WTC11 (cell line): ENCODE measurements around the gene CNOT6L. TPM values are rescaled to one million over a fixed set of nuclear protein-coding genes. Genes with fewer than 3 reads are reported as not detected.

Experiments
- ATAC-seq: fragments of 200-7000 bp; cut with Tn5 transposase; 2 replicates; pipeline ENCODE4 v1.10.0; 2021; ENCODE audit warnings: mild to moderate bottlenecking, moderate library complexity
- CTCF ChIA-PET: fragments of 300-600 bp; sonication (Branson Sonifier 250); formaldehyde crosslinking; loops from one replicate; lab custom pipeline; 2021; ENCODE audit warnings: antibody characterized with exemption; lab: Charles Lee
- POLR2A ChIA-PET: fragments of 350-600 bp; sonication (Branson Sonifier 250); formaldehyde crosslinking; loops from one replicate; lab custom pipeline; 2021; ENCODE audit warnings: antibody characterized with exemption; lab: Charles Lee
- DNase-seq: peaks from one replicate; pipeline ENCODE4 v3.0.0; 2021; ENCODE audit warnings: low spot score
- H3K27ac Mint-ChIP-seq: 2 replicates; pipeline ENCODE4 v1.8.0; 2021; ENCODE audit warnings: mixed read lengths
- H3K27me3 Mint-ChIP-seq: 2 replicates; pipeline ENCODE4 v1.8.0; 2021; ENCODE audit warnings: low read depth, mild to moderate bottlenecking, moderate library complexity, mixed read lengths
- H3K36me3 Mint-ChIP-seq: 2 replicates; pipeline ENCODE4 v1.8.0; 2021; ENCODE audit warnings: mixed read lengths
- H3K4me1 Mint-ChIP-seq: 2 replicates; pipeline ENCODE4 v1.8.0; 2022; ENCODE audit warnings: mixed read lengths
- H3K4me3 Mint-ChIP-seq: 2 replicates; pipeline ENCODE4 v1.8.0; 2021; ENCODE audit warnings: mild to moderate bottlenecking, moderate library complexity, mixed read lengths
- H3K9me3 Mint-ChIP-seq: 2 replicates; pipeline ENCODE4 v1.8.0; 2021; ENCODE audit warnings: mixed read lengths
- ATF6 ChIP-seq: sonication (generic); formaldehyde crosslinking; IDR thresholded peaks from 2 replicates; pipeline ENCODE4 v1.8.1; 2023; ENCODE audit warnings: mild to moderate bottlenecking, missing genetic modification reagents
- CDX4 ChIP-seq: fragments of 250-450 bp; sonication (Bioruptor Pico); IDR thresholded peaks from 2 replicates; pipeline ENCODE4 v1.9.0; 2021; ENCODE audit warnings: moderate library complexity, mild to moderate bottlenecking, inconsistent platforms, borderline replicate concordance
- CREM ChIP-seq: sonication (generic); formaldehyde crosslinking; IDR thresholded peaks from 2 replicates; pipeline ENCODE4 v1.8.1; 2022; ENCODE audit warnings: mild to moderate bottlenecking, missing genetic modification reagents, moderate library complexity
- E2F5 ChIP-seq: sonication (generic); formaldehyde crosslinking; IDR thresholded peaks from 2 replicates; pipeline ENCODE4 v1.8.1; 2022; ENCODE audit warnings: mild to moderate bottlenecking, moderate library complexity, missing genetic modification reagents
- EMX1 ChIP-seq: fragments of 250-450 bp; sonication (Bioruptor Pico); IDR thresholded peaks from 2 replicates; pipeline ENCODE4 v1.8.0; 2021; ENCODE audit warnings: mild to moderate bottlenecking
- ETV6 ChIP-seq: sonication (generic); formaldehyde crosslinking; IDR thresholded peaks from 2 replicates; pipeline ENCODE4 v1.8.1; 2022; ENCODE audit warnings: mild to moderate bottlenecking, missing genetic modification reagents
- GTF2I ChIP-seq: fragments of 250-450 bp; sonication (Bioruptor Pico); conservative IDR thresholded peaks from 2 replicates; pipeline ENCODE4 v1.4.0; 2021; ENCODE audit warnings: mild to moderate bottlenecking
- HMGA2 ChIP-seq: fragments of 250-450 bp; sonication (Bioruptor Pico); IDR thresholded peaks from 2 replicates; pipeline ENCODE4 v1.4.0; 2021; ENCODE audit warnings: mild to moderate bottlenecking, moderate library complexity
- IRF1 ChIP-seq: sonication (generic); formaldehyde crosslinking; IDR thresholded peaks from 2 replicates; pipeline ENCODE4 v1.8.0; 2023; ENCODE audit warnings: missing genetic modification reagents
- JAZF1 ChIP-seq: fragments of 250-450 bp; sonication (Bioruptor Pico); IDR thresholded peaks from 2 replicates; pipeline ENCODE4 v1.9.0; 2021; ENCODE audit warnings: moderate library complexity, mild to moderate bottlenecking, inconsistent platforms
- KAT7 ChIP-seq: sonication (generic); formaldehyde crosslinking; IDR thresholded peaks from 2 replicates; pipeline ENCODE4 v1.8.1; 2023; ENCODE audit warnings: missing genetic modification reagents, mild to moderate bottlenecking, borderline replicate concordance
- NFE2L1 ChIP-seq: sonication (generic); formaldehyde crosslinking; IDR thresholded peaks from 2 replicates; pipeline ENCODE4 v1.8.1; 2023; ENCODE audit warnings: missing genetic modification reagents
- NR2C2 ChIP-seq: sonication (generic); formaldehyde crosslinking; IDR thresholded peaks from 2 replicates; pipeline ENCODE4 v1.8.0; 2022; ENCODE audit warnings: mild to moderate bottlenecking, missing genetic modification reagents
- PRDM15 ChIP-seq: sonication (generic); formaldehyde crosslinking; IDR thresholded peaks from 2 replicates; pipeline ENCODE4 v1.8.0; 2022; ENCODE audit warnings: missing genetic modification reagents
- PRRX2 ChIP-seq: fragments of 250-450 bp; sonication (Bioruptor Pico); IDR thresholded peaks from 2 replicates; pipeline ENCODE4 v1.8.0; 2021; ENCODE audit warnings: mild to moderate bottlenecking
- SMAD3 ChIP-seq: sonication (generic); formaldehyde crosslinking; IDR thresholded peaks from 2 replicates; pipeline ENCODE4 v1.8.0; 2022; ENCODE audit warnings: missing genetic modification reagents, mild to moderate bottlenecking, borderline replicate concordance
- SMAD4 ChIP-seq: sonication (generic); formaldehyde crosslinking; IDR thresholded peaks from 2 replicates; pipeline ENCODE4 v1.8.0; 2022; ENCODE audit warnings: mild to moderate bottlenecking, missing genetic modification reagents
- TCF7 ChIP-seq: sonication (generic); formaldehyde crosslinking; IDR thresholded peaks from 2 replicates; pipeline ENCODE4 v1.8.0; 2022; ENCODE audit warnings: mild to moderate bottlenecking, low read depth, missing genetic modification reagents, moderate library complexity
- TEAD4 ChIP-seq: sonication (generic); formaldehyde crosslinking; IDR thresholded peaks from 2 replicates; pipeline ENCODE4 v1.8.0; 2022; ENCODE audit warnings: mild to moderate bottlenecking, missing genetic modification reagents
- USF2 ChIP-seq: sonication (generic); formaldehyde crosslinking; IDR thresholded peaks from 2 replicates; pipeline ENCODE4 v1.8.1; 2023; ENCODE audit warnings: mild to moderate bottlenecking, missing genetic modification reagents, moderate library complexity
- ZBTB21 ChIP-seq: sonication (generic); formaldehyde crosslinking; IDR thresholded peaks from 2 replicates; pipeline ENCODE4 v1.8.1; 2023; ENCODE audit warnings: mild to moderate bottlenecking, missing genetic modification reagents, borderline replicate concordance
- ZNF121 ChIP-seq: sonication (generic); formaldehyde crosslinking; IDR thresholded peaks from 2 replicates; pipeline ENCODE4 v1.8.0; 2023; ENCODE audit warnings: missing genetic modification reagents
- ZNF263 ChIP-seq: sonication (generic); formaldehyde crosslinking; IDR thresholded peaks from 2 replicates; pipeline ENCODE4 v1.8.1; 2022; ENCODE audit warnings: low read depth, mild to moderate bottlenecking, moderate library complexity, missing genetic modification reagents
- ZNF532 ChIP-seq: fragments of 250-450 bp; sonication (Bioruptor Pico); IDR thresholded peaks from 2 replicates; pipeline ENCODE4 v1.9.0; 2021; ENCODE audit warnings: mild to moderate bottlenecking, borderline replicate concordance
- total RNA-seq: library from RNA; stranded (reverse); gene quantifications from 3 replicates; pipeline ENCODE4 v1.2.3, GENCODE V29; 2021

The CNOT6L gene
- total RNA-seq, 1 experiment from 2014 or later, result 21.6 TPM

GRCh38 chr4:77765720-77766119 is 53.4 kb downstream of the CNOT6L start:
- Mint-ChIP-seq H3K36me3 (peaks cover 22% of the 10 kb centered on the region), H3K27ac (no peak overlapping the region), H3K4me3 (no peak overlapping the region), H3K4me1 (peaks cover 3% of the 10 kb centered on the region), H3K27me3 (no peaks in the 10 kb centered on the region; the same call in 1 of the 2 replicates)
- CTCF ChIA-PET, result no interaction called here
- ATAC-seq, result no peak
- TF ChIP-seq ZNF532 (no peak), EMX1 (CRISPR knock-in tag) (no peak), ZNF263 (CRISPR knock-in tag) (no peak), E2F5 (no peak), TCF7 (CRISPR knock-in tag) (no peak), ETV6 (CRISPR knock-in tag) (no peak), ZBTB21 (CRISPR knock-in tag) (no peak), PRDM15 (CRISPR knock-in tag) (no peak), KAT7 (no peak), SMAD3 (CRISPR knock-in tag) (no peak), PRRX2 (no peak), SMAD4 (CRISPR knock-in tag) (no peak), HMGA2 (CRISPR knock-in tag) (no peak), ATF6 (CRISPR knock-in tag) (no peak), ZNF121 (CRISPR knock-in tag) (no peak), TEAD4 (no peak)
- TF ChIP-seq, all 79 proteins: peak for 0
- POLR2A ChIA-PET, result no interaction called here
- DNase-seq, result no peak
- peaks cover 25% of the 10 kb centered on the region for H3K9me3 Mint-ChIP-seq

- H3K36me3 Mint-ChIP-seq, result peaks cover 30% of the 10 kb centered on the region
- POLR2A ChIA-PET, result no interaction called here
- no peak overlapping the region for H3K4me3 Mint-ChIP-seq
- peaks cover 33% of the 10 kb centered on the region for H3K9me3 Mint-ChIP-seq
- no peaks in the 10 kb centered on the region for H3K4me1 Mint-ChIP-seq
- CTCF ChIA-PET, result no interaction called here
- no peak for DNase-seq
- H3K27me3 Mint-ChIP-seq, result no peaks in the 10 kb centered on the region; the same call in 1 of the 2 replicates
- ATAC-seq, result no peak
- H3K27ac Mint-ChIP-seq, result no peak overlapping the region
- TF ChIP-seq NFE2L1 (no peak), GTF2I (CRISPR knock-in tag) (no peak), USF2 (CRISPR knock-in tag) (no peak), IRF1 (CRISPR knock-in tag) (no peak), JAZF1 (CRISPR knock-in tag) (no peak), CREM (CRISPR knock-in tag) (no peak), NR2C2 (CRISPR knock-in tag) (no peak), CDX4 (no peak)
Observed at GRCh38 chr4:77762531-77762930, 56.6 kb downstream of the CNOT6L start.
